Uterus (tissue), 4 donors: ENCODE data around the gene SCD5. TPM values are rescaled to one million over a fixed set of nuclear protein-coding genes. Genes with fewer than 3 reads are reported as not detected.

Experiments
- DNase-seq, 2 donors: peaks; one replicate each; pipeline ENCODE4 v3.0.0-alpha.2; 2019 to 2020
- H3K27ac ChIP-seq, 2 donors: fragments of 200-600 bp; sonication (generic); 1 replicate in 1 of 2; 2 replicates in 1 of 2; pipeline ENCODE4 v1.5.1; 2016 to 2018
- H3K27me3 ChIP-seq, 2 donors: fragments of 200-600 bp; sonication (generic); one replicate each; pipeline ENCODE4 v1.5.1; 2018 to 2019; ENCODE audit warnings: control low read depth in 1 of 2
- H3K36me3 ChIP-seq, 2 donors: fragments of 200-600 bp; sonication (generic); one replicate each; pipeline ENCODE4 v1.5.1; 2019; ENCODE audit warnings: control low read depth in 1 of 2
- H3K4me1 ChIP-seq, 2 donors: fragments of 200-600 bp; sonication (generic); one replicate each; pipeline ENCODE4 v1.5.1; 2018 to 2019; ENCODE audit warnings: control low read depth in 1 of 2
- H3K4me3 ChIP-seq, 2 donors: fragments of 200-600 bp; sonication (generic); 1 replicate in 1 of 2; 2 replicates in 1 of 2; pipeline ENCODE4 v1.5.1; 2018 to 2019; ENCODE audit warnings: mild to moderate bottlenecking in 1 of 2
- H3K9me3 ChIP-seq, 2 donors: fragments of 200-600 bp; sonication (generic); one replicate each; pipeline ENCODE4 v1.5.1; 2019; ENCODE audit warnings: control low read depth in 1 of 2
- CTCF ChIP-seq, 4 experiments: fragments of 200-600 bp in 2 of 4; fragments of 450-650 bp in 2 of 4; sonication (generic) in 2 of 4; IDR thresholded peaks; one replicate each; pipeline ENCODE4 v1.5.1; 2016 to 2019; ENCODE audit warnings: antibody characterized with exemption in 4 of 4, mild to moderate bottlenecking in 2 of 4, moderate library complexity in 1 of 4
- POLR2A ChIP-seq, 2 donors: fragments of 450-650 bp; IDR thresholded peaks; one replicate each; pipeline ENCODE4 v1.6.1; 2016; ENCODE audit warnings: antibody characterized with exemption in 2 of 2, mild to moderate bottlenecking in 1 of 2, moderate library complexity in 1 of 2
- intact Hi-C: fragments of 100-400 bp; cut with DNase I; formaldehyde crosslinking; loops from one replicate; pipeline ENCODE4 v1.15.1; 2023; ENCODE audit warnings: low total_unique reads
- total RNA-seq, 4 donors: library from RNA; depleted of rRNA in 3 of 4; stranded (reverse); fragments of >200 nt in 3 of 4; gene quantifications; one replicate each; pipeline versions ENCODE4 v1.1.0 to v1.2.4, GENCODE V29; 2014 to 2023
- donor health status: DM: yes; HTN: yes; CAD: no.

Gene SCD5
- total RNA-seq, 4 donors from 2014 or later = 4.1 to 30.3 (median 7.8) TPM

- H3K4me1 ChIP-seq = no peaks in the 10 kb centered on the region
- no peak overlapping the region for H3K4me3 ChIP-seq
- no peak for DNase-seq
- H3K27ac ChIP-seq = no peak overlapping the region
- H3K9me3 ChIP-seq = no peaks in the 10 kb centered on the region
- intact Hi-C loops = no loop called here
- H3K36me3 ChIP-seq = no peaks in the 10 kb centered on the region
- H3K27me3 ChIP-seq = no peaks in the 10 kb centered on the region
- TF ChIP-seq POLR2A (IDR thresholded peaks at IDR 0.05) (no peak), CTCF (IDR thresholded peaks at IDR 0.05) (no peak)
Measured at GRCh38 chr4:82691431-82691830, 107.2 kb downstream of the SCD5 start.

- Histone ChIP-seq H3K4me1 (no peaks in the 10 kb centered on the region), H3K36me3 (no peaks in the 10 kb centered on the region), H3K4me3 (no peak overlapping the region), H3K9me3 (no peaks in the 10 kb centered on the region), H3K27ac (no peak overlapping the region), H3K27me3 (no peaks in the 10 kb centered on the region)
- TF ChIP-seq POLR2A (IDR thresholded peaks at IDR 0.05) (no peak), CTCF (IDR thresholded peaks at IDR 0.05) (no peak)
- no peak for DNase-seq
- intact Hi-C loops = no loop called here
Measured at GRCh38 chr4:82688091-82688795, 110.4 kb downstream of the SCD5 start.

- no peak overlapping the region for H3K4me3 ChIP-seq
- no peaks in the 10 kb centered on the region for H3K27me3 ChIP-seq
- DNase-seq = no peak
- intact Hi-C loops = no loop called here
- no peaks in the 10 kb centered on the region for H3K9me3 ChIP-seq
- no peak overlapping the region for H3K27ac ChIP-seq
- TF ChIP-seq CTCF (IDR thresholded peaks at IDR 0.05) = no peak
- TF ChIP-seq POLR2A (IDR thresholded peaks at IDR 0.05) = no peak
- no peaks in the 10 kb centered on the region for H3K4me1 ChIP-seq
- H3K36me3 ChIP-seq = no peaks in the 10 kb centered on the region
Measured at GRCh38 chr4:82687531-82687930, 111.1 kb downstream of the SCD5 start.

GRCh38 chr4:82681754-82682153 is 116.8 kb downstream of the SCD5 start:
- Histone ChIP-seq H3K36me3 (no peaks in the 10 kb centered on the region), H3K4me1 (no peaks in the 10 kb centered on the region), H3K27ac (no peak overlapping the region), H3K4me3 (no peak overlapping the region), H3K27me3 (no peaks in the 10 kb centered on the region), H3K9me3 (no peaks in the 10 kb centered on the region)
- intact Hi-C loops = no loop called here
- no peak for DNase-seq
- TF ChIP-seq POLR2A (IDR thresholded peaks at IDR 0.05) (no peak), CTCF (IDR thresholded peaks at IDR 0.05) (no peak)

DNA sequence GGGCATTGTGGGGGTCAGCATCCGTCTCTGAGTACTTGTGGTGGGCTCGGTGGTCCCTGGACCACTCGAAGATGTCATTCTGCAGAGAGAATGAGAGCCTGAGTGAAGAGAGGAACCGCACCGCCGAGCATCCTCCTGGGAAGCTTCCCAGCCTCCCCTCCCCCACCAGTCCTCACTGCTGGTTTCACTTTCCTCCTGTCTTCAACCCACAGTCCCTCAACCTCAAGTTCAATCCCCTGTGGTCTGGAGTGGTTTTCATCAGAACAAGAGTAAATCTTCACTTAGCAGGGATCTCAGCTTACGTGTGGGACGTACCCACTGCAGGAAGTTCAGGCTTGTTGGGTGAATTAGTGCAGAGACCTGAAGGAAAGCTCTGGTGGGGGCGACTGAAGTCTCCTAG is 117.8 kb downstream of the SCD5 start:
- Histone ChIP-seq H3K9me3 (no peaks in the 10 kb centered on the region), H3K4me1 (no peaks in the 10 kb centered on the region), H3K27ac (no peak overlapping the region), H3K36me3 (no peaks in the 10 kb centered on the region), H3K27me3 (no peaks in the 10 kb centered on the region), H3K4me3 (no peak overlapping the region)
- intact Hi-C loops = no loop called here
- no peak for TF ChIP-seq POLR2A (IDR thresholded peaks at IDR 0.05)
- TF ChIP-seq CTCF (IDR thresholded peaks at IDR 0.05) = no peak
- DNase-seq = no peak
